ENCODE data around the gene GAB2.

The GAB2 gene

DNA sequence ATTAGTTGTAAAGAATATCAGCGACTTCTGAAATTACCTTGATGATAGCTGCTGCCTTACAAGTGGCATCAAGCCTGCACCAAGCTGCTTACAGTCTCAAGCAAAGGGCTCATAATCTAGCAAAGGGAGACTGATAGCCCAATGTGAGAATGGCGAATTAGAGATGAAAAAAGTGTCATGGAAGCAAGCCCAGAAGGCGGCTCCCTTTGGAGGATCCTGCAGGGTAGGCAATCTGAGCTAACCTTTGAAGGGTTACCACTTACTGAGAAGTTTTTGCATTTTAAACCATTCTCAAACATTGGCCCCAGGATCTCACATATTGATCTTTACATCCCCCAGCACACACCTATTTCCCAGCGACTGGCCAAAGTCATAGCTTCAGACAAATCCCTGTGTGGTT, 18.5 kb downstream of the GAB2 start:
- DNase-seq: no peak

GRCh38 chr11:78398715-78399114, 18.9 kb downstream of the GAB2 start:
- no peak for DNase-seq

GRCh38 chr11:78397398-78397797, 20.2 kb downstream of the GAB2 start:
- DNase-seq: no peak

DNA sequence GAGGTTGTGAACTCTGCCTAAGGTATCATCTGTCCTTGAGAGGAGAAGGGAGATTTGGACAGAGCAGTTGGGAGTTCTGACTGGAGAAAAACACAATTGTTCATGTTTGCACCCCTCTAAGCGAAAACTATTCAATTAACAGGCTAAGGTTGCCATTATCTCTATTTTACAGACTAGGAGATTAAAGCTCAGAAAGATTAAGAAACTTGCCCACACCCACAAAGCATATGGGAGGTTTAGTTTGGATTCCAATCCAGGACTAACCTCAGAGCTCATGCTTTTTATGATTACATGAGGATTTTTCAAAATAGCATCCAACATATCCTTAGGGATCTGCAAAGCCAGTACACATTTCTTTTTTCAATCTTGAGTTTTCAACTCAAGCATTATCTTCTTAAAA, 22.0 kb downstream of the GAB2 start:
- no peak for DNase-seq

DNA sequence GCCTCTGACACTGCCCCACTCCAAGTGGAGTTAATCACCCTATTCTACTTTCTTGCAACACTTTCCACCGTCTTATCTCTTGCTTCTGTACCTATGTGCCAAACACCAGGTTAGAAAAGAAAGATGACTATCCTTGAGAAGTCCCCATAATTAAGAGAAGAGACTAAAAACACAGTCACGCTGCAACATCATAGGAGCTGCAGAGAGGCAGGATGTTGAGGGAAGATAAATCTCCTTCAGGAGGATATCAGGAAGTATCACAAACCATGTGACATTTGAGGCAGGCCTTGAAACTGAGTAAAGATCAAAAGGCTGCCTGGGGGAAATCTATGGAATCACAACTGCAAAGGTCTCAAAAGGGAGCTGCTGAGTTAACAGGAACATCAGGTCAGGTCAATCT, 24.8 kb downstream of the GAB2 start:
- DNase-seq: no peak

- no peak for DNase-seq
These were observed 26.2 kb downstream of the GAB2 start for GRCh38 chr11:78391424-78391823.

GRCh38 chr11:78390809-78391208, 26.8 kb downstream of the GAB2 start:
- no peak for DNase-seq

DNA sequence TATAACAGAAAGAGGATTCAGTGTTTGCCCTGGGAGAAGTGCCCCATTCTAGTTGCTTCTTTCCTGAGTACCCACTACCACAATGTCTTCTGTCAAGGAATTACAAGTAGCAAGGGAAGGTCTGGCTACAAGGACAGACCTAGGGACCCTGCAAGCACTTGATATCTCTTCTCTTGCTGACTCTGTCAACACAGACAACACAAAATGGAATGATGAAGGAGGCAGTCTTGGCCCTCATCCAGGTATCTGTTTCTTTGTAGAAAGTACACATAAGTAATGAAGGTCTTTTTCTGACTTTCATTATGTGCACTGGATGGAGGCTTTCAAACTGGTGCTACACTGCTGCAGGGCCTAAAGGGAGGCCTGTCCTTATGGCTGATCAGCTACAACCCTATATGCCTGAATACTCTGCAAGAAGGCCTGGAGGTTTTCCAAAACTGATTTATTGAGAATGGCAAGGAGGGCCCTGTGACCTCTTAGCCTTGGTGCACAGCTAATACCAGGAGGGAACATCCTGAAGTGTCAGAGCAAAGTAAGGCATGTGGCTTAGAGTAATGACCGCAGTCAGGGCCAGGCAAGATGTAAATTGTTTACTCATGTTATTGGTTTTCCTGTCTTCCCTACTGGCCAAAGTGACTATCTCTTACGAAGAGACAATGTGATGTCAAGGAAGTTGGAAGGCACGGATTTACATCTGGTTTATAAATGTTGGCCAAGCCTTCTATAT, 31.2 kb downstream of the GAB2 start:
- no peak for DNase-seq

- no peak for DNase-seq
These were observed 32.4 kb downstream of the GAB2 start for GRCh38 chr11:78385205-78385604.

DNA sequence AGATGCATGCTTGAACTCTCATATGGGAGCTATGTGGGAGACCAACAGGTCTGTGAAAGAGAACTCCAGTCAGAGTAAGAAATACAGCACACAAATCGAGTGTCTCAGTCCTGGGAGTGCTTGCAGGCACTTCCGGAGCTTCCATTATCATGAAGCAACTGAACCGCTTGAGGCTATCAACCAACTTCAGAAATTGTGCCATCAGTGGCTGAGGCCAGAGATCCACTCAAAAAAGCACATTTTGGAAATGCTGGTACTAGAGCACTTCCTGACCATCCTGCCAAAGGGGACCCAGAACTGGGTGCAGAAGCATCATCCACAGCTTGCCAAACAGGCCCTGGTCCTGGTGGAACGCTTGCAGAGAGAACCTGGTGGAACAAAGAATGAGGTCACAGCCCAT, 33.4 kb downstream of the GAB2 start:
- no peak for DNase-seq

DNA sequence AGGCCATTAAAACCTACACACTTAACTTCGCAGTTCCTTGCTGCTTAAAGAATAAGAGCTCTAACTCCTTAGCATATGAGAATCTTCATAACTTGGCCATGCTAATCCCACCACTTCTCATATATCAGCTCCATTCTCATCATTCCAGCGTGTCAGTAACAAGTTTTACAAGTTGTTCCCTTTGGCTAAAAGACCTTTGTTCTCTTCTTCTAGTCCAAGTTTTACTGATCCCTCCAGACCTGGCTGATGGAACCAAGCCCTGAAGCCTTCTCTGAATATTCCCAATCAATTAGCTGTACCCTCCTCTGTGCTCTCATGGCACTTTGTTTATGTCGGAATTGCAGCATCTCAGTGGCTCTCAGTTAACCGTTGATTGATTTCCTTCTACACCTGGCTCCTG, 35.8 kb downstream of the GAB2 start:
- no peak for DNase-seq

DNA sequence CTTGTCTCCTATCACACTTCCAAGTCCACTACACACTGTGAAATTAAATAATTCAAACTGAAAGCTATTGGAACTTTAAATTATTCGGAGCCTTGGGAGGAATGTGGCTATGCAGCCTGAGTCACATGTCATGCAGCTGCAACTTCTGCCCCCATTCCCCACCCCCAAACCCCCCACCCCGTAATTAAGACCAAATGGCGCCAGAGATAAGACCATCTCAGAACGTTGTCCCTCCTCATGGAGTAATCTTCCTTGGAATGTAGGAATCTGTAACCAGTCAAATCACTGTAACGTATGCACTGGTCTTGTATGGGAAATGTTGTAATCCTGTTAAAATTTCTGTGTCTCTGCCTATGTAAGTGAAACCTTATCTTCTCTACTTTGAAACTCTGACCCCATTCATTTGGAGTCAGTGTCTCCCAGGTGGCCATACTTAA, 37.0 kb downstream of the GAB2 start:
- DNase-seq: no peak

GRCh38 chr11:78379039-78379670, 38.5 kb downstream of the GAB2 start:
- no peak for DNase-seq

- no peak for DNase-seq
These were observed 39.8 kb downstream of the GAB2 start for GRCh38 chr11:78377625-78378418.

GRCh38 chr11:78376858-78377257, 40.8 kb downstream of the GAB2 start:
- DNase-seq: no peak

DNA sequence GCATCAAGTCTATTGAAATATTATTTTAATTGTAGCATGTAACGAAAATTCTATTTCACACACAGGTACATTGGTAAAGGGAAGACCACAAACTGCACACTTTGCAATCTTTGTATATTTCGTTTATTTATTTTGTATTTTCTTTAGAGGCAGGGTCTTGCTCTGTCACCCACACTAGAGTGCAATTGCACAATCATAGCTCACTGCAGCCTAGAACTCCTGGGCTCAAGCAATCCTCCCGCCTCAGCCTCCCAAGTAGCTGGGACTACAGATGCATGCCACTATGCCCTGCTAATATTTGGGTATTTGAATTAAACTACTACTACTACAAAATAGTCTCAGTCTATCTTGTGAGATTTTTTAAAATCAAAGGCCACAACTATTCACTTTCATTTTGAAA, 42.7 kb downstream of the GAB2 start:
- DNase-seq: no peak

DNA sequence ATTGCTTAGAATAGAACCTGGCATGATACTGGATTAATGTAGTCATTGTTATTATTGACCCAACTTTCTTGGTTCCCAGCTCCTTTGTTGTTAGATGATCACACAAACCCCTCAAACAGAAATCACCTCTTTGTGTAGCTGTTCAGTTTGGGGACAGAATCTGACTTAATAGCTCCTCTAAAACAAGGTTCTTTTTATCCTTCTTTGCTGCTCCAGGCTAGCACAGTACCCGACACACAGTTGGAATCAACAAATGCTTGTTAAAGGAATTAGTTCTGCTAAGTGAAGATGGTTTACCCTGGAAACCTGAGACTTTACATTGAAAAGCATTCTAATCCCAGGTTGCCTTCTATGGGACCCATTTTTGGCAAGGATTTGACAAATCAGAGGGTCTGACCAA, 43.9 kb downstream of the GAB2 start:
- no peak for DNase-seq

- DNase-seq: no peak
These were observed 45.4 kb downstream of the GAB2 start for GRCh38 chr11:78372114-78372768.

DNA sequence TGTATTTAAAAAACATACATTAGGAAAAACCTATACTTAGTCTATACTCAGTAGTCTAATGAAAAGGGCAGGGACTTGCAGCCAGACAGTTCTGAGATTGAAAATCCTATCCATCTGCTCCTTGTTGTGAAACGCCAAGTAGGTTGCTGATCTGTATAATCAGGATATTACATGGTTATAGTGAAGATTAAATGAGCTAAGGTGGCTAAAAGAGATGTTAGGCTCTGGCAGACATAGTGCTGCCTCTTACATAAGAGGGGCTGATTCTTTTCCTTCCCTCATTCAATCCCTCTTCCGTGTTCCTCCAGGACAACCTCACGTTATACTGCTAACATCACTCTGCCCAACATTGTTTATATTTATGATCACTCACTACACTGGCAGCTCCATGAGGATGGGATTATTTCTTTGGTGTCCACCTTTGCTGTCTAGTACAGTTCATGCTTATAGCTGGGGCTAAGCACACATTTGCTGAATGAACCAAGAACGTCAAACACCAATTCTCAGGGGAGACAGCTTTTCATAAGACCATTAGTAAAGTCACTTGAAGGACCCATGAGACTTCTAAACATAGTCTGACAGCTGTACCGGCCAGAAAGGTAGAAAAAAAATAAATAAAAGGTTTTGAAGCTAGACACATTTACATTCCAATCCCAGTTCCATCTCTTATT, 46.3 kb downstream of the GAB2 start:
- no peak for DNase-seq

GRCh38 chr11:78370406-78371172, 47.0 kb downstream of the GAB2 start:
- no peak for DNase-seq

- peak; percentile 62 for DNase-seq
These were observed 52.2 kb downstream of the GAB2 start for GRCh38 chr11:78365381-78365792.

- no peak for DNase-seq
These were observed 53.4 kb downstream of the GAB2 start for GRCh38 chr11:78364128-78364751.
